ENCODE results near the gene KCNQ5. TPM values are rescaled to one million over a fixed set of nuclear protein-coding genes. Genes with fewer than 3 reads are reported as not detected.

Gene KCNQ5
- polyA plus RNA-seq, 1 donor (not counting 4 experiments of a cell fraction or from before 2014, with no cell fraction given): 3.4 TPM

DNA sequence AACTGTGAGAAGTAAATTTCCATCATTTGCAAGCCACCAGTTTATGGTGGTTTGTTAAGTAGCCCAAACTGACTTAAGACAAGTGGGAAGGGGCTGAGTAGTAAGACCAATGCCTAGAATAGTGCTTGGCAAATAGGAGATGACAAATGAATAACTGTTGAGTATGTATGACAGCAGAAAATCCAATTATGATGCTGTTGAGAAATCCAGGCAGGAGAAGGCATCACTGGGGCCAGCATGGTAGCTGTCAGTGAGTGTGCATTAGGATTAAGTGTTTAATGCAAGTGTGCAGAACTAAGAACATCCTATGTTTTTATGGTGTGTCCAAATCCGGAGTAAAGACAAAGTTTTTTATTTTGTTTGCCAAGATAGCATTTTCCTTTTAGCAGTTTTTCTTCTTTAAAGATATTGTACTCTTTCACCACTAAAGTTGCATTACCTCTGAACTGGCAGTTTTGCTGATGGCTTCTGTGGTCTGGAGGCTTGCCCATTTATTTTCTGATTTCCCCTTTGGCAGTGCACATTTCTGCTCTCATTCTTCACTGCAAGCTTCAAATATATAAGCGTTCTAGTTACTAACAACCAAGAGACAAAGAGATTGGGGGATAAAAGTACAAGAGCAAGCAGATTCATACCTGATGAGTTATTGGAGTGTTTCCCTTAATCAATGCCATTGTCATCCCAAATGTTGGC is 289.7 kb downstream of the KCNQ5 start:
- Histone ChIP-seq H3K4me2 (ENCODE audit: control insufficient read depth, extremely low read depth, insufficient read depth, low read depth, low read length) (no peak overlapping the region), H3K9me3 (ENCODE audit: control insufficient read depth, low read depth, low read length) (no peaks in the 10 kb centered on the region), H3K4me3 (ENCODE audit: control insufficient read depth in 2 of 3, extremely low read depth in 1 of 3, insufficient read depth in 2 of 3, low read depth in 1 of 3, low read length in 3 of 3) (no peak overlapping the region), H3K9ac (ENCODE audit: control insufficient read depth, extremely low read depth, insufficient read depth, low read length) (no peak overlapping the region), H3K9me1 (ENCODE audit: control insufficient read depth, extremely low read depth, insufficient read depth, low read length) (no peaks in the 10 kb centered on the region), H3K27me3 (ENCODE audit: control insufficient read depth, extremely low read depth, insufficient read depth, low read length) (no peaks in the 10 kb centered on the region), H3K27ac (ENCODE audit: control insufficient read depth, insufficient read depth, low read length) (no peak overlapping the region), H3K79me2 (ENCODE audit: control insufficient read depth, insufficient read depth, low read length) (no peaks in the 10 kb centered on the region), H3K4me1 (ENCODE audit: control insufficient read depth, extremely low read depth, insufficient read depth, low read length) (peaks cover 20% of the 10 kb centered on the region), H2AFZ (ENCODE audit: control insufficient read depth, low read length) (no peak overlapping the region), H4K20me1 (ENCODE audit: control insufficient read depth, extremely low read depth, insufficient read depth, low read length) (no peaks in the 10 kb centered on the region), H3K36me3 (ENCODE audit: control insufficient read depth in 2 of 2, extremely low read depth in 1 of 2, insufficient read depth in 2 of 2, low read length in 2 of 2) (no peaks in the 10 kb centered on the region)
- TF ChIP-seq EZH2 (IDR thresholded peaks at IDR 0.05; ENCODE audit: low read length) (no peak), CTCF (optimal IDR thresholded peaks at IDR 0.05 in 1 of 3, IDR thresholded peaks at IDR 0.05 in 1 of 3, conservative IDR thresholded peaks at IDR 0.05 in 1 of 3; ENCODE audit: extremely low read depth in 1 of 3, insufficient read depth in 2 of 3, low read length in 3 of 3) (no peak)
- FAIRE-seq (peak; percentile 44), DNase-seq (ENCODE audit: low read depth, low spot score) (no peak)
- dilution Hi-C loops (cut with MboI; ENCODE audit: extremely low pct_ligation_motif_present, low sequenced_read_pairs): no loop called here

DNA sequence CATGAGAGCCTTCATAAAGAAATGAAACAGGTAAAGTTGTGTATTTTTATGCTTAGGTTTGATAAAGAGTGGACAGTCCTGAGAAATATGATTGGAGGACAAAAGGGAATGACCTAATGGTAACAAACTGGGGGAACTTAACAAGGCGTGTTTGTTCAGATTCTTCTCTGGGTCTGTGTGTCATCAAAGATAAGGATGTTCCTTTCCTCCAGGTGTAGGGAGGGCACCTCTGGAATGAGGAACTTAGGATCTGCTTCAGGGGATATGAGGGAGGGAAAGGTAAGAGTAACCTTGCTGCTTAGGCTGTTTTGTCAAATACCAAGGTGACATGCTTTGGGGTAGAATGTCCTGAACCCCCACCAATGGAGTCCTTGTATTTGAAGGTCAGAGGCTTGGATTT is 291.9 kb downstream of the KCNQ5 start:
- TF ChIP-seq CTCF (optimal IDR thresholded peaks at IDR 0.05 in 1 of 3, IDR thresholded peaks at IDR 0.05 in 1 of 3, conservative IDR thresholded peaks at IDR 0.05 in 1 of 3; ENCODE audit: extremely low read depth in 1 of 3, insufficient read depth in 2 of 3, low read length in 3 of 3) (no peak), EZH2 (IDR thresholded peaks at IDR 0.05; ENCODE audit: low read length) (no peak)
- no peak for DNase-seq (ENCODE audit: low read depth, low spot score)

More for the DNA sequence above, 291.9 kb downstream of the KCNQ5 start:
- H4K20me1 ChIP-seq (ENCODE audit: control insufficient read depth, extremely low read depth, insufficient read depth, low read length): no peaks in the 10 kb centered on the region
- H3K27ac ChIP-seq (ENCODE audit: control insufficient read depth, insufficient read depth, low read length): peak overlapping the region; percentile 44
- dilution Hi-C loops (cut with MboI; ENCODE audit: extremely low pct_ligation_motif_present, low sequenced_read_pairs): no loop called here
- FAIRE-seq: peak; percentile 90
- H3K27me3 ChIP-seq (ENCODE audit: control insufficient read depth, extremely low read depth, insufficient read depth, low read length): no peaks in the 10 kb centered on the region
- H3K79me2 ChIP-seq (ENCODE audit: control insufficient read depth, insufficient read depth, low read length): no peaks in the 10 kb centered on the region
- H3K4me3 ChIP-seq (ENCODE audit: control insufficient read depth in 2 of 3, extremely low read depth in 1 of 3, insufficient read depth in 2 of 3, low read depth in 1 of 3, low read length in 3 of 3): no peak overlapping the region
- H3K4me2 ChIP-seq (ENCODE audit: control insufficient read depth, extremely low read depth, insufficient read depth, low read depth, low read length): peak overlapping the region; percentile 35
- H3K9me3 ChIP-seq (ENCODE audit: control insufficient read depth, low read depth, low read length): no peaks in the 10 kb centered on the region
- peak overlapping the region; percentile 42 for H2AFZ ChIP-seq (ENCODE audit: control insufficient read depth, low read length)
- peaks cover 20% of the 10 kb centered on the region for H3K4me1 ChIP-seq (ENCODE audit: control insufficient read depth, extremely low read depth, insufficient read depth, low read length)
- H3K9ac ChIP-seq (ENCODE audit: control insufficient read depth, extremely low read depth, insufficient read depth, low read length): no peak overlapping the region
- H3K36me3 ChIP-seq (ENCODE audit: control insufficient read depth in 2 of 2, extremely low read depth in 1 of 2, insufficient read depth in 2 of 2, low read length in 2 of 2): no peaks in the 10 kb centered on the region
- H3K9me1 ChIP-seq (ENCODE audit: control insufficient read depth, extremely low read depth, insufficient read depth, low read length): no peaks in the 10 kb centered on the region

Data from keratinocyte (primary cell).